ENCODE data around the gene KCTD7.
A peak's percentile ranks its signal among the peaks of the same experiment; 100 is the strongest.
"Not testable (repeated sequence)": the region's sequence is repeated elsewhere in the genome, so short reads cannot be mapped to it uniquely, and the experiment has no call there.

Gene KCTD7

DNA sequence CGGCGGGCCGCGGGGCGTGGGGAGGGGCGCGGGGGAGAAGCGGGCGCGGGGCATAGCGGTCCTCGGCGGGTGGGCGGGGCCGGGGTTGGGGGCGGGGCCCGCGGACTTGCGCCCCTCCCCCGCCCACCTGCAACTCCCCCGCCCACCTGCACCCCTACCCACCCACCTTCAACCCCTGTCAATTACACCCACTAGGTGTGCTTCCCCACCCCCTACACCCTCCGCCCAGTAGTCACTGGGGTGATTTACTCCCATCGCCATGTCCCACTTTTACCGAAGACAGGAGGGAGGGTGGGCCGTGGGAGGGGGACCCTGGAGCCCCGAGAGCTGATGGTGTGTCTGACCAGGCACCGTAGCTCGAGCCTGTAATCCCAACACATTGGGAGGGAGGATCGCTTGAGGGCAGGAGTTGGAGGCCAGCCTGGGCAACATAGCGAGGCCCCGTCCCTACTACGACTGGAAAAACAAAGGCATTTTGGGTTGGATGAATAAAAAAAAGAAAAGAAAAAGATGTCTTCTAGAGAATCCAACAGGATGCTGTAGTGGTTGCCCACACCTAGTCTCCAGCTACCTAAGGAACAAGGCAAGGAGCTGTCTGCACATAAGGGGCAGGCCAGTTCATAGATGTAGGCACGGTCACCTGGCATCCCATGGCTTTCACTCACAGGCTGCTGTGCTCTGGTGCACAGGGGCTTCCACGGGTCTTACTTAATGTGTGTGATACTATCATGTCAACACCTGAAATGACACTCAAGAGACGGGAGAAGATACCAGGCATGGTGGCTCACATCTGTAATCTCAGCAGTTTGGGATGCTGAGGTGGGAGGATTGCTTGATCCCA, 761 bp downstream of the KCTD7 start:
- TF ChIP-seq, protein P1, sequence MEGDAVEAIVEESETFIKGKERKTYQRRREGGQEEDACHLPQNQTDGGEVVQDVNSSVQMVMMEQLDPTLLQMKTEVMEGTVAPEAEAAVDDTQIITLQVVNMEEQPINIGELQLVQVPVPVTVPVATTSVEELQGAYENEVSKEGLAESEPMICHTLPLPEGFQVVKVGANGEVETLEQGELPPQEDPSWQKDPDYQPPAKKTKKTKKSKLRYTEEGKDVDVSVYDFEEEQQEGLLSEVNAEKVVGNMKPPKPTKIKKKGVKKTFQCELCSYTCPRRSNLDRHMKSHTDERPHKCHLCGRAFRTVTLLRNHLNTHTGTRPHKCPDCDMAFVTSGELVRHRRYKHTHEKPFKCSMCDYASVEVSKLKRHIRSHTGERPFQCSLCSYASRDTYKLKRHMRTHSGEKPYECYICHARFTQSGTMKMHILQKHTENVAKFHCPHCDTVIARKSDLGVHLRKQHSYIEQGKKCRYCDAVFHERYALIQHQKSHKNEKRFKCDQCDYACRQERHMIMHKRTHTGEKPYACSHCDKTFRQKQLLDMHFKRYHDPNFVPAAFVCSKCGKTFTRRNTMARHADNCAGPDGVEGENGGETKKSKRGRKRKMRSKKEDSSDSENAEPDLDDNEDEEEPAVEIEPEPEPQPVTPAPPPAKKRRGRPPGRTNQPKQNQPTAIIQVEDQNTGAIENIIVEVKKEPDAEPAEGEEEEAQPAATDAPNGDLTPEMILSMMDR (IDR thresholded peaks at IDR 0.05; ENCODE audit: control insufficient read depth, insufficient read depth, low read depth, low read length, missing control alignments), result no peak
- H3K4me3 ChIP-seq (ENCODE audit: control insufficient read depth, low read depth, low read length), result peak overlapping the region; percentile 84
- DNase-seq (ENCODE audit: low read depth), result no peak

DNA sequence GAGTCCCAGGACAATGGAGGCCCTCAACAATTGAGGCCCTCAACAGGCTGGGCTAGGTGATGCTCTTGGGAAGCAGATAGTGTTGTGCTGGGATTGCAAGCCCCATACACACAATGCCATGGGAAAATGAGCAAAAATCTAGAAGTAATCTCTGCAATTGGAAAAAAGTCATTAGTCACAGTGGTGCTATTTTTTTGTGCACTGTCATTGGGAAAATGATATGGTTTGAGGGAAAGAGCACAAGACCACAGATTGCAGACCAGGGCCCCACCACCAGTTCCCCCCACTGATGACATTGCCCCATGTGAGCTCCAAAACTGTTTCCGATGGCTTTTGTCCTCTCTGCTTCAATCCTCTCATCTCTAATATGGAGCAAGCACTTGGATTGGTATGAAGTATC, 1.9 kb downstream of the KCTD7 start:
- H3K4me3 ChIP-seq (ENCODE audit: control insufficient read depth, low read depth, low read length), result no peak overlapping the region
- DNase-seq (ENCODE audit: low read depth), result no peak

GRCh38 chr7:66631471-66631870, 2.8 kb downstream of the KCTD7 start:
- TF ChIP-seq, protein P1 (IDR thresholded peaks at IDR 0.05; ENCODE audit: control insufficient read depth, insufficient read depth, low read depth, low read length, missing control alignments), result no peak
- no peak overlapping the region for H3K4me3 ChIP-seq (ENCODE audit: control insufficient read depth, low read depth, low read length)
- DNase-seq (ENCODE audit: low read depth), result no peak

More for the DNA sequence above, 1.9 kb downstream of the KCTD7 start:
- TF ChIP-seq, protein P1 (IDR thresholded peaks at IDR 0.05; ENCODE audit: control insufficient read depth, insufficient read depth, low read depth, low read length, missing control alignments), result no peak

GRCh38 chr7:66634816-66635215, 6.1 kb downstream of the KCTD7 start:
- no peak overlapping the region for H3K4me3 ChIP-seq (ENCODE audit: control insufficient read depth, low read depth, low read length)
- no peak for DNase-seq (ENCODE audit: low read depth)
- TF ChIP-seq, protein P1 (IDR thresholded peaks at IDR 0.05; ENCODE audit: control insufficient read depth, insufficient read depth, low read depth, low read length, missing control alignments), result no peak

GRCh38 chr7:66635322-66635981, 6.8 kb downstream of the KCTD7 start:
- not testable (repeated sequence) for H3K4me3 ChIP-seq (ENCODE audit: control insufficient read depth, low read depth, low read length); DNase-seq (ENCODE audit: low read depth)

GRCh38 chr7:66635982-66636546, 7.4 kb downstream of the KCTD7 start:
- DNase-seq (ENCODE audit: low read depth), result peak; percentile 23
- H3K4me3 ChIP-seq (ENCODE audit: control insufficient read depth, low read depth, low read length), result not testable (repeated sequence)

- H3K4me3 ChIP-seq (ENCODE audit: control insufficient read depth, low read depth, low read length), result no peak overlapping the region
- DNase-seq (ENCODE audit: low read depth), result no peak
- TF ChIP-seq, protein P1 (IDR thresholded peaks at IDR 0.05; ENCODE audit: control insufficient read depth, insufficient read depth, low read depth, low read length, missing control alignments), result no peak
Measured at GRCh38 chr7:66638309-66639099, 9.8 kb downstream of the KCTD7 start.

Data from AG09309 (cell line).